Gastroesophageal sphincter (tissue), 4 donors: ENCODE data around the gene LRRC3C. TPM values are rescaled to one million over a fixed set of nuclear protein-coding genes. Genes with fewer than 3 reads are reported as not detected.

ENCODE experiments used
- ATAC-seq: fragments of 150-250 bp; one replicate; pipeline ENCODE4 v1.9.1; 2016; ENCODE audit warnings: mild to moderate bottlenecking, moderate library complexity
- H3K27ac ChIP-seq, 4 donors: fragments of 200-600 bp; sonication (generic) in 3 of 4; 1 replicate in 3 of 4; 2 replicates in 1 of 4; pipeline ENCODE4 v1.5.1; 2016 to 2019
- H3K27me3 ChIP-seq: fragments of 200-600 bp; sonication (generic); one replicate; pipeline ENCODE4 v1.5.1; 2019
- H3K36me3 ChIP-seq, 2 donors: fragments of 200-600 bp; sonication (generic); one replicate each; pipeline ENCODE4 v1.5.1; 2019; ENCODE audit warnings: control low read depth in 1 of 2
- H3K4me1 ChIP-seq, 3 donors: fragments of 200-600 bp; sonication (generic); 1 replicate in 2 of 3; 2 replicates in 1 of 3; pipeline ENCODE4 v1.5.1; 2016 to 2019; ENCODE audit warnings: control low read depth in 2 of 3
- H3K4me3 ChIP-seq, 2 donors: fragments of 200-600 bp; sonication (generic); one replicate each; pipeline ENCODE4 v1.5.1; 2019; ENCODE audit warnings: mild to moderate bottlenecking in 1 of 2, moderate library complexity in 1 of 2
- H3K9me3 ChIP-seq, 3 donors: fragments of 200-600 bp; sonication (generic); one replicate each; pipeline ENCODE4 v1.5.1; 2017 to 2019; ENCODE audit warnings: control low read depth in 2 of 3
- EP300 ChIP-seq: sonication (generic); formaldehyde crosslinking; IDR thresholded peaks from one replicate; pipeline ENCODE4 v1.6.1; 2017; ENCODE audit warnings: antibody characterized with exemption, mild to moderate bottlenecking
- POLR2A ChIP-seq, 2 donors: fragments of 450-650 bp; IDR thresholded peaks; one replicate each; pipeline ENCODE4 v1.6.1; 2017; ENCODE audit warnings: antibody characterized with exemption in 2 of 2, mild to moderate bottlenecking in 2 of 2, moderate library complexity in 1 of 2
- POLR2AphosphoS5 ChIP-seq: sonication (generic); formaldehyde crosslinking; IDR thresholded peaks from one replicate; pipeline ENCODE4 v1.6.1; 2017; ENCODE audit warnings: antibody characterized with exemption
- WGBS, 2 donors: methylation state at CpG; one replicate each; pipeline ENCODE4 v1.1.5; 2018; ENCODE audit warnings: low coverage in 1 of 2; 5-methylcytosine and 5-hydroxymethylcytosine counted together
- total RNA-seq, 4 donors: library from RNA; depleted of rRNA; stranded (reverse); fragments of >200 nt; gene quantifications; one replicate each; pipeline ENCODE4 v1.1.0, GENCODE V29; 2016
- TF ChIP-seq, protein P1 (sequence below), 4 experiments: fragments of 200-600 bp in 2 of 4; fragments of 450-650 bp in 2 of 4; sonication (generic) in 1 of 4; IDR thresholded peaks; one replicate each; pipeline ENCODE4 v1.5.1; 2017 to 2019; ENCODE audit warnings: antibody characterized with exemption in 4 of 4, mild to moderate bottlenecking in 2 of 4, moderate library complexity in 2 of 4

LRRC3C gene
- total RNA-seq, 4 donors from 2014 or later: 1.1 TPM; not detected in 3

DNA sequence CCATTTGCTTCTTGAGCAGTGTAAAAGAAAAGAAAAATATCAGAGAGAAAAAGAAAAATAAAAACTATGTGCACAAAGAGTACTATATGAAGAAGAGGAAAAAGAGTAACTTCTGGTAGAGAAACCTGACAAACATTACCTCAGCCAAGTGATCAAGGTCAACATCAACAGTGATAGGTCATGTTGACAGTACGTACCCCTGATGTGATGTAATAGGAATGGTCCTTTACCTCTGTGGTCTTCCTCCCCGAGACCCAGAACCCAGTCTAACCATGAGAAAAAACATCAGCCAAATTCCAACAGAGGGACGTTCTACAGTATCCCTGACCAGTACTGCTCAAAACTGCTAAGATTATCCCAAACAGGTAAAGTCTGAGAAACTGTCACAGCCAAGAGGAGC, 13.5 kb upstream of the LRRC3C start:
- ATAC-seq: no peak
- Histone ChIP-seq H3K36me3 (peaks cover 0 to 36% of the 10 kb centered on the region in 2 donors), H3K9me3 (no peaks in the 10 kb centered on the region), H3K27ac (no peak overlapping the region), H3K4me1 (no peaks in the 10 kb centered on the region), H3K27me3 (no peaks in the 10 kb centered on the region), H3K4me3 (no peak overlapping the region)
- 78 to 100% methylated on average over 1 to 3 of the region's 3 CpGs for WGBS, 2 donors
- TF ChIP-seq POLR2A (IDR thresholded peaks at IDR 0.05) (no peak), POLR2AphosphoS5 (no peak), EP300 (no peak)
- TF ChIP-seq, protein P1, sequence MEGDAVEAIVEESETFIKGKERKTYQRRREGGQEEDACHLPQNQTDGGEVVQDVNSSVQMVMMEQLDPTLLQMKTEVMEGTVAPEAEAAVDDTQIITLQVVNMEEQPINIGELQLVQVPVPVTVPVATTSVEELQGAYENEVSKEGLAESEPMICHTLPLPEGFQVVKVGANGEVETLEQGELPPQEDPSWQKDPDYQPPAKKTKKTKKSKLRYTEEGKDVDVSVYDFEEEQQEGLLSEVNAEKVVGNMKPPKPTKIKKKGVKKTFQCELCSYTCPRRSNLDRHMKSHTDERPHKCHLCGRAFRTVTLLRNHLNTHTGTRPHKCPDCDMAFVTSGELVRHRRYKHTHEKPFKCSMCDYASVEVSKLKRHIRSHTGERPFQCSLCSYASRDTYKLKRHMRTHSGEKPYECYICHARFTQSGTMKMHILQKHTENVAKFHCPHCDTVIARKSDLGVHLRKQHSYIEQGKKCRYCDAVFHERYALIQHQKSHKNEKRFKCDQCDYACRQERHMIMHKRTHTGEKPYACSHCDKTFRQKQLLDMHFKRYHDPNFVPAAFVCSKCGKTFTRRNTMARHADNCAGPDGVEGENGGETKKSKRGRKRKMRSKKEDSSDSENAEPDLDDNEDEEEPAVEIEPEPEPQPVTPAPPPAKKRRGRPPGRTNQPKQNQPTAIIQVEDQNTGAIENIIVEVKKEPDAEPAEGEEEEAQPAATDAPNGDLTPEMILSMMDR (IDR thresholded peaks at IDR 0.05): no peak

DNA sequence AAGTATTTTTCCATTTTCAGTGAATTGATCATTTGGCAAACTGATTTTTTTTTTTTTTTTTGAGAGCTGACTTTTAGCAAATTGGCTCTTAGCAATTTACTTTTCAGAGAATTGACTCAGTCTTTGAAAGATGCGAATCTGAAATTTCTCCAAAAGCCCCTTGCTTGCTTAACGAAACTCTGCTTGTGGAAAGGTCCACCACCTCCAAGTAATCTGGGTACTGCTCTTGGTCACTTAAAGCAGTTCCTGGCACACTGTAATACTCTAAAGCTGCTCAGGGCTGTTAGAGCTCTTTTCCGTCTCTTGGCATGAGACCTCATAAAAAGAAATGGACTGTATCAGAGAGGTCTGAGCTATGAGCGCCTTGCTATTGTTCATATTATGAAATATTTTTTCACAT, 12.0 kb upstream of the LRRC3C start:
- 79% methylated on average over 2 of the region's 4 CpGs; no CpG with 5 or more reads in 1 of the 2 donors for WGBS, 2 donors
- TF ChIP-seq POLR2AphosphoS5 (no peak), EP300 (no peak), POLR2A (IDR thresholded peaks at IDR 0.05) (no peak)
- TF ChIP-seq, protein P1 (IDR thresholded peaks at IDR 0.05): no peak
- no peak overlapping the region for H3K27ac ChIP-seq
- H3K4me3 ChIP-seq: no peak overlapping the region
- H3K36me3 ChIP-seq: peaks cover 0 to 36% of the 10 kb centered on the region in 2 donors
- no peaks in the 10 kb centered on the region for H3K9me3 ChIP-seq
- H3K27me3 ChIP-seq: no peaks in the 10 kb centered on the region
- no peaks in the 10 kb centered on the region for H3K4me1 ChIP-seq
- ATAC-seq: no peak

DNA sequence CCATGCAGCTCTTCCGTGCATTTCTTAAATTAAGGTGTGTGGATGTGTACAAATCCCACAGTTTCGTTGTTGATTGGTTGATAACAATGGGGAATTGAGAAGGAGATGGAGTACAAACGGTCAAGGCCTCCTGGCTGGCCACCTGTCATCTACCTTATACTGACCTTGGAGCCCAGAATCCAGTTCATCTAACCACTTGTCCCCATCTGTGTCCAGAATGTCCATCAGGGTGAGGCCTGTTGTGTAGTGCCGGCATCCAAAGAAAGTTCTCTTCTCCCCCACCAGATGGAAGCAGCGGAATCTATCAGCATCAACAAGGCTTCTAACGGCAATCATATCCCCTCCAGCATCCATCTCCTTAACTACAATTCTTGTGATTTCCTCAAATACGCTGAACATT, 10.6 kb upstream of the LRRC3C start:
- 82 to 89% methylated on average over 3 of the region's 7 CpGs for WGBS, 2 donors
- ATAC-seq: no peak
- peaks cover 0 to 45% of the 10 kb centered on the region in 2 donors for H3K36me3 ChIP-seq

DNA sequence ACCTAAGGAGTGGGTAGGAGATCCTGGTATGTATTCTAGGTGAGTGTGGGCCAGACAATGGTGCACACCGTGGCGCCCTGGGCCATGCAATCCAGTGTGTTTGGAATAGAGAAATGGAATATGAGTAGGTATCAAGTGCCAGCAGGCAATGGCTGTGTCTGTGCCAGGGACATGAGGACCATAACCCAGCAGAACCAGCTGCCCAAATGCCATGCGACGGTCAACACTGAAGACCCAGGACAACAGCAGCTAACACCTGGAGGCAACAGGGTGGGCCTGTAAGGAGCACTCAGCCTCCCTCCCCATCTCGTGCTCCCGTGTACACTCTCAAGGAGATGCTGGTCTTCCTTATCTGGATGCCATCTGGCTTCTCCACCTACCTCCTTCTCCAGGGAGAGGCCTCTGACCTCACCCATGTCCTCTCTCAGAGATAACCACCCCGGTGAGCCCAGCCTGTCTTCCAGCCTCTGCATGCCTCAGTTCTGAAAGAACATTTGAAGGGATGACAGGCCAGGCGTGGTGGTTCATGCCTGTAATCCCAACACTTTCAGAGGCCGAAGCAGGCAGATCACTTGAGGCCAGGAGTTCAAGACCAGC, 8.3 kb upstream of the LRRC3C start:
- Histone ChIP-seq H3K4me1 (peaks cover 0 to 6% (median 0%) of the 10 kb centered on the region in 3 donors), H3K27me3 (no peaks in the 10 kb centered on the region), H3K9me3 (no peaks in the 10 kb centered on the region), H3K4me3 (no peak overlapping the region), H3K36me3 (peaks cover 0 to 62% of the 10 kb centered on the region in 2 donors), H3K27ac (no peak overlapping the region)
- ATAC-seq: no peak
- TF ChIP-seq POLR2AphosphoS5 (no peak), POLR2A (IDR thresholded peaks at IDR 0.05) (no peak), EP300 (no peak)
- TF ChIP-seq, protein P1 (IDR thresholded peaks at IDR 0.05): no peak
- WGBS, 2 donors: 92 to 100% methylated on average over 2 of the region's 9 CpGs

More for the DNA sequence above, 10.6 kb upstream of the LRRC3C start:
- Histone ChIP-seq H3K4me1 (no peaks in the 10 kb centered on the region), H3K27ac (no peak overlapping the region), H3K27me3 (no peaks in the 10 kb centered on the region), H3K9me3 (no peaks in the 10 kb centered on the region), H3K4me3 (no peak overlapping the region)
- TF ChIP-seq EP300 (no peak), POLR2AphosphoS5 (no peak), POLR2A (IDR thresholded peaks at IDR 0.05) (no peak)
- TF ChIP-seq, protein P1 (IDR thresholded peaks at IDR 0.05): no peak
